HEK293T (cell line): ENCODE results near the gene VAV1.
"Not testable (repeated sequence)": the region's sequence is repeated elsewhere in the genome, so short reads cannot be mapped to it uniquely, and the experiment has no call there.

Experiments
- CTCF ChIA-PET: fragments of 350-600 bp; formaldehyde crosslinking; extraction: SDS; loops from one replicate; lab custom pipeline; 2021; ENCODE audit warnings: antibody characterized with exemption, inconsistent platforms; lab: Yijun Ruan, JAX
- POLR2A ChIA-PET: fragments of 350-600 bp; formaldehyde crosslinking; extraction: SDS; loops from one replicate; lab custom pipeline; 2020; ENCODE audit warnings: antibody characterized with exemption, inconsistent platforms; lab: Yijun Ruan, JAX
- DNase-seq: peaks from one replicate; pipeline ENCODE4 v3.0.0; 2012; ENCODE audit warnings: mixed read lengths; ENCODE audit errors: extremely low spot score
- ARNT ChIP-seq: fragments of 450-650 bp; IDR thresholded peaks from 2 replicates; pipeline ENCODE4 v1.6.1; 2017; ENCODE audit warnings: mild to moderate bottlenecking
- BHLHE40 ChIP-seq: fragments of 450-650 bp; IDR thresholded peaks from 2 replicates; pipeline ENCODE4 v1.6.1; 2016; ENCODE audit warnings: mild to moderate bottlenecking, moderate library complexity, borderline replicate concordance
- CTBP1 ChIP-seq: fragments of 450-650 bp; IDR thresholded peaks from 2 replicates; pipeline ENCODE4 v1.6.1; 2016; ENCODE audit warnings: borderline replicate concordance
- ELF4 ChIP-seq: fragments of 450-650 bp; IDR thresholded peaks from 2 replicates; pipeline ENCODE4 v1.6.1; 2017; ENCODE audit warnings: antibody characterized with exemption
- FOXA1 ChIP-seq: fragments of 450-650 bp; IDR thresholded peaks from 2 replicates; pipeline ENCODE4 v1.6.1; 2016; ENCODE audit warnings: mild to moderate bottlenecking
- FOXK2 ChIP-seq: fragments of 450-650 bp; IDR thresholded peaks from 2 replicates; pipeline ENCODE4 v1.6.1; 2016; ENCODE audit warnings: mild to moderate bottlenecking
- FOXM1 ChIP-seq: fragments of 450-650 bp; IDR thresholded peaks from 2 replicates; pipeline ENCODE4 v1.6.1; 2017; ENCODE audit warnings: mild to moderate bottlenecking, borderline replicate concordance
- HDGF ChIP-seq: fragments of 450-650 bp; IDR thresholded peaks from 2 replicates; pipeline ENCODE4 v1.6.1; 2017; ENCODE audit warnings: antibody characterized with exemption, borderline replicate concordance
- L3MBTL2 ChIP-seq: fragments of 450-650 bp; conservative IDR thresholded peaks from 2 replicates; pipeline ENCODE4 v1.6.1; 2016; ENCODE audit warnings: mild to moderate bottlenecking
- LEF1 ChIP-seq: fragments of 450-650 bp; IDR thresholded peaks from 2 replicates; pipeline ENCODE4 v1.6.1; 2017; ENCODE audit warnings: mild to moderate bottlenecking, borderline replicate concordance
- NFRKB ChIP-seq: fragments of 450-650 bp; IDR thresholded peaks from 2 replicates; pipeline ENCODE4 v1.6.1; 2016; ENCODE audit warnings: mild to moderate bottlenecking, moderate library complexity
- SP1 ChIP-seq: fragments of 450-650 bp; IDR thresholded peaks from 2 replicates; pipeline ENCODE4 v1.6.1; 2017
- SUZ12 ChIP-seq: fragments of 450-650 bp; IDR thresholded peaks from 2 replicates; pipeline ENCODE4 v1.6.1; 2016; ENCODE audit warnings: mild to moderate bottlenecking
- TARDBP ChIP-seq: fragments of 450-650 bp; IDR thresholded peaks from 2 replicates; pipeline ENCODE4 v1.6.1; 2016
- ZNF384 ChIP-seq: fragments of 450-650 bp; IDR thresholded peaks from 2 replicates; pipeline ENCODE4 v1.6.1; 2016
- TF ChIP-seq, protein P1 (sequence below): fragments of 450-650 bp; IDR thresholded peaks from 2 replicates; pipeline ENCODE4 v1.6.1; 2016

VAV1 gene

DNA sequence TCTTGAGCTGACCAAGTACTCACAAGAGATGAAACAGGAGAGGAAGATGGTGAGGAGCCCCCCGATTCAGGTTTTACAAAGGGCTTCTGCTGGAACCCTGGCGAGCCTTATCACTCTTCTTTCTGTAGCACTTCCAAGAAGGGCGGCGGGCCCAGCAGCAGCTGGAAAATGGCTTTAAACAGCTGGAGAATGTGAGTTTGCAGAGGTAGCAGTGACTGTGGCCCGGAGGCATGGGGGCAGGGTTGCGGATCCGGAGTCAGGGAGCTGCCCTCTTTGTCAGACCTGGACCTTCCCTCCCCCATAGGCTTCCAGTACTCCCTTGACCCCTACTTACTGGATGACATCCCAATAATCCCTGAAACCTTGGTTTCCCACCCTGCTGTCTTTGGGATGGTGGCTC lies 29.4 kb upstream of the VAV1 start:
- ChIA-PET CTCF (no interaction called here), POLR2A (no interaction called here)
- TF ChIP-seq ELF4, result no peak
- no peak for DNase-seq

- no peak for DNase-seq
- ChIA-PET CTCF (no interaction called here), POLR2A (interaction anchor here (1.2 kb wide), 1 partner anchor 371 kb away, joined by 3 read pairs; the partner anchor contains the start of gene ALKBH7)
- TF ChIP-seq FOXM1, result no peak
- no peak for TF ChIP-seq FOXK2
- TF ChIP-seq BHLHE40, result no peak
Observed at GRCh38 chr19:6743714-6744380, 28.7 kb upstream of the VAV1 start.

DNA sequence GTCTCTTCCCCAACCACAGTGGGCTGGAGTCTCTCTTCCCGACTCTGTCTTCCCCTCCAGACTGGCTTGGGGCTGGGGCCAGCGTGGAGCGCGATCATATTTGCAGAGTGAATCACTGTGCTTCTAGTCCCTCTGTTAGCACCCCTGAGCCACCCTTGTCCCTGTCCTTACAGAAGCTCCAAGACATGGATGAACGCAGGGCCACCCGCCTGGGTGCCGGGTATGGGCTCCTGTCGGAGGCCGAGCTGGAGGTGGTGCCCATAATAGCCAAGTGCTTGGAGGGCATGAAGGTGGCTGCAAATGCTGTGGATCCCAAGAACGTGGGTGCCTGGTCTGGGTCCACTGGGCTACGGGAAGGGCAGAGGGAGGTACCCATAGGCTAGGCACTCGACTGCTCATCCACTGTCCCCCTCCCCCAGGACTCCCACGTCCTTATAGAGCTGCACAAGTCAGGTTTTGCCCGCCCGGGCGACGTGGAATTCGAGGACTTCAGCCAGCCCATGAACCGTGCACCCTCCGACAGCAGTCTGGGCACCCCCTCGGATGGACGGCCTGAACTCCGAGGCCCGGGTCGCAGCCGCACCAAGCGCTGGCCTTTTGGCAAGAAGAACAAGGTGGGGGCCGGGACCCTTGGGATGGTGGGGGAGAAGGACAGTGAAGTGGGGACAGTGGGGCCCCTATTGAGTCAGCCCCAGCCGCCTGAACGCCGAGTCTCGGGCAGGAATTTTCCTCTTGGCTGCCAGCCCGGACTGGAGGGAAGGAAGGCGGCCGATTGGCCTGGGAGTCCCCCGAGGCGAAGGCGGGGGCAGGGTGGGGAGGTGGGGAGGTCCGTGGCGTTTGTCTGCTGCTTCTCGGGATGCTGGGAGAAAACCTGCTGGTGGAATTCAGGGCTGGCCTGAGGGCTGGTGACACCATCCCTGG lies 27.9 kb upstream of the VAV1 start:
- no peak for TF ChIP-seq TARDBP
- TF ChIP-seq ARNT, result no peak
- no peak for TF ChIP-seq LEF1
- no peak for TF ChIP-seq HDGF
- no peak for TF ChIP-seq CTBP1
- no peak for TF ChIP-seq BHLHE40
- no peak for TF ChIP-seq ELF4
- no peak for TF ChIP-seq FOXM1
- no peak for TF ChIP-seq SP1
- no peak for TF ChIP-seq SUZ12
- TF ChIP-seq FOXA1, result no peak
- TF ChIP-seq L3MBTL2, result no peak
- TF ChIP-seq NFRKB, result no peak
- no peak for TF ChIP-seq ZNF384
- no peak for TF ChIP-seq FOXK2
- TF ChIP-seq, protein P1, sequence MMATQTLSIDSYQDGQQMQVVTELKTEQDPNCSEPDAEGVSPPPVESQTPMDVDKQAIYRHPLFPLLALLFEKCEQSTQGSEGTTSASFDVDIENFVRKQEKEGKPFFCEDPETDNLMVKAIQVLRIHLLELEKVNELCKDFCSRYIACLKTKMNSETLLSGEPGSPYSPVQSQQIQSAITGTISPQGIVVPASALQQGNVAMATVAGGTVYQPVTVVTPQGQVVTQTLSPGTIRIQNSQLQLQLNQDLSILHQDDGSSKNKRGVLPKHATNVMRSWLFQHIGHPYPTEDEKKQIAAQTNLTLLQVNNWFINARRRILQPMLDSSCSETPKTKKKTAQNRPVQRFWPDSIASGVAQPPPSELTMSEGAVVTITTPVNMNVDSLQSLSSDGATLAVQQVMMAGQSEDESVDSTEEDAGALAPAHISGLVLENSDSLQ, result no peak
- ChIA-PET CTCF (no interaction called here), POLR2A (interaction anchor here (0.5 to 1.2 kb wide), 2 partner anchors 8 to 372 kb away, joined by 3 read pairs; partner anchors contain the start of gene ALKBH7)
- peak; percentile 50 for DNase-seq

DNA sequence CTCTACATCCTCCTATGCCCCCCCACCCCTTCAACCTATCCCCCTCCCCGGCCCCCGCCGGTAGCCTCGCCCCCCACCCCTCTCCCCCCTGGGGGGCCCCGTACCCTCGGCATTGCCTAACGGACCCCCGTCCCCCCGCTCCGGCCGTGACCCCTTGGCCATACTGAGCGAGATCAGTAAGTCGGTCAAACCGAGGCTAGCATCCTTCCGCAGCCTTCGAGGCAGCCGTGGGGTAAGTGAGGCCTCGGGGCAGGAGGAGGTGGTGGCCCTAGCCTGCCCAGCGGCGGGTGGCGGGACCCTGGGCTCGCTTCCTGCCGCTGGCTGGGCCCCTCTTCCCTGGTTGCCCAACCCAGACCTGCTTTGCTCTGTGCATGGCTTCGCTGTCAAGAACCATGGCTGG lies 26.5 kb upstream of the VAV1 start:
- CTCF ChIA-PET, result no interaction called here
- no peak for DNase-seq
- POLR2A ChIA-PET, result no interaction called here
- TF ChIP-seq SP1 (no peak), ELF4 (no peak), NFRKB (no peak), FOXA1 (no peak), HDGF (no peak), BHLHE40 (no peak), ZNF384 (no peak), ARNT (no peak)

- CTCF ChIA-PET, POLR2A ChIA-PET: not testable (repeated sequence)
Observed at GRCh38 chr19:6748543-6748942, 24.0 kb upstream of the VAV1 start.

GRCh38 chr19:6750062-6750461 lies 22.4 kb upstream of the VAV1 start:
- CTCF ChIA-PET, result no interaction called here
- TF ChIP-seq CTBP1, result no peak
- POLR2A ChIA-PET, result no interaction called here
- DNase-seq, result no peak

More at GRCh38 chr19:6748543-6748942, 24.0 kb upstream of the VAV1 start:
- DNase-seq, result not testable (repeated sequence)

DNA sequence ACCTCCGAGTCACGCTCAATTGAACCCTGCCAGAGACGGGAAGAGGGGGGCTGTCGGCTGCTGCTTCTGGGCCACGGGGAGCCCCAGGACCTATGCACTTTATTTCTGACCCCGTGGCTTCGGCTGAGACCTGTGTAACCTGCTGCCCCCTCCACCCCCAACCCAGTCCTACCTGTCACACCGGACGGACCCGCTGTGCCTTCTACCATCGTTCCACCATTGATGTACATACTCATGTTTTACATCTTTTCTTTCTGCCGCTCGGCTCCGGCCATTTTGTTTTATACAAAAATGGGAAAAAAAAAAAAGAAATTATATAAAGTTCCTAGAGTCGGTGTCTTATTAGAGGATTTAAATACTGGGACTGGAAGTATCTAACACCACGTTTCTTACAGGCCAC lies 21.3 kb upstream of the VAV1 start:
- no peak for DNase-seq
- ChIA-PET POLR2A (no interaction called here), CTCF (no interaction called here)
- TF ChIP-seq LEF1, result no peak

GRCh38 chr19:6752256-6753177 lies 20.0 kb upstream of the VAV1 start:
- DNase-seq, result no peak
- POLR2A ChIA-PET, result no interaction called here
- CTCF ChIA-PET, result no interaction called here
- TF ChIP-seq LEF1 (no peak), NFRKB (no peak), FOXK2 (no peak), SUZ12 (no peak), L3MBTL2 (no peak), HDGF (no peak), SP1 (no peak), BHLHE40 (no peak), FOXA1 (no peak), ELF4 (no peak), ARNT (no peak), FOXM1 (no peak)
- TF ChIP-seq, protein P1, result no peak
